HUES6 (cell line): ENCODE measurements around the gene DSC3.
A peak's percentile ranks its signal among the peaks of the same experiment; 100 is the strongest.
"Not testable (repeated sequence)": the region's sequence is repeated elsewhere in the genome, so short reads cannot be mapped to it uniquely, and the experiment has no call there.

Experiments
- H3K27ac ChIP-seq: 2 replicates; pipeline ENCODE4 v1.7.0; 2013; ENCODE audit warnings: low read depth, mild to moderate bottlenecking, low read length, inconsistent platforms
- H3K27me3 ChIP-seq: 2 replicates; pipeline ENCODE4 v1.6.1; 2013; ENCODE audit warnings: low read length; ENCODE audit not compliant: control insufficient read depth, insufficient read depth
- H3K36me3 ChIP-seq: 2 replicates; pipeline ENCODE4 v1.6.1; 2013; ENCODE audit warnings: low read length; ENCODE audit not compliant: control insufficient read depth, insufficient read depth
- H3K4me1 ChIP-seq: 2 replicates; pipeline ENCODE4 v1.6.1; 2013; ENCODE audit warnings: low read length; ENCODE audit not compliant: control insufficient read depth, insufficient read depth
- H3K4me3 ChIP-seq: 2 replicates; pipeline ENCODE4 v1.5.1; 2013; ENCODE audit warnings: low read depth, low read length
- H3K9ac ChIP-seq: one replicate; pipeline ENCODE4 v1.6.1; 2013; ENCODE audit warnings: mild to moderate bottlenecking, low read length
- H3K9me3 ChIP-seq: 2 replicates; pipeline ENCODE4 v1.6.1; 2013; ENCODE audit warnings: low read depth, low read length; ENCODE audit not compliant: control insufficient read depth, insufficient read depth

Gene DSC3

DNA sequence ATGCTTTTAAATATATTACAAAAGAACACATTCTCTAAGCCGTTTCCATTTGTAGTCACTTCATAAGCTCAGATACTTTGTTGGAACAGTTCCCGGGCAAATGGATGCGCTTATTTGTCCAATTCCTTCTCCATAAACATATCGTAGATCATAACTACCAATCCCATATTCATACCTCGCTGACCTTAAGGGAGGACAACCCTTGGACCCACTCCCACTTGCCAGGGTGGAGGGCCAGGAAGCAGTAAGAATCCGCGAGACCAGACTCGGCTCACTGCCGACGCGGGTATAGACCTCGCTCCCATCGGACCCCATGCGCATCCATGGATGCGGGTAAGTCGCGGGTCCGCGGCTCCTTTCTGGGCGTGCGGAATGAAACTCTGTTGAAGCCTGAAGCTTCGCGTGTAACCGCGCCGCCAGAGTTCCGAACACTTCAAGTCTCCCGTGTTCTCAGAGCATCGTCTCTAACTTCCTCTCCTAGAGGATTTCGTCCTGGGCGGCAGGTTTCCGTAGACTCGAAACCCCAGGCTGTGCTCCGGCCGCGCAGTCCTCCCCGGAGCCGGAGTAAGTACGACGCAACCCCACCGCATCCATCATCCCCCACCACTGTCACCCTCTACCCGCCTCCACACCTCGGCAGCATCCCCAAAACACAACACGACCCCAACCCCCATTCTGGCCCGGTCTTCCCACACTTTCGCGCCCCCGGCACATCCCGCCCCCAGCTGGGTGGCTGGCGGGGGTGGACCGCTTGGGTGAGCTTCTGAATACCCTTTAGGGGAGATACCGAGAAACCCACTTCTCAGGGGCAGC lies 1.1 kb downstream of the DSC3 start:
- Histone ChIP-seq H3K9me3 (no peaks in the 10 kb centered on the region), H3K4me1 (peaks cover 14% of the 10 kb centered on the region), H3K36me3 (no peaks in the 10 kb centered on the region), H3K9ac (peak overlapping the region; percentile 69), H3K27me3 (peaks cover 59% of the 10 kb centered on the region), H3K27ac (no peak overlapping the region), H3K4me3 (peak overlapping the region; percentile 69)

GRCh38 chr18:31040686-31041270 lies 1.8 kb downstream of the DSC3 start:
- peak overlapping the region; percentile 69 for H3K4me3 ChIP-seq
- H3K27ac ChIP-seq = no peak overlapping the region
- peaks cover 14% of the 10 kb centered on the region for H3K4me1 ChIP-seq
- peaks cover 59% of the 10 kb centered on the region for H3K27me3 ChIP-seq
- H3K9ac ChIP-seq = no peak overlapping the region
- no peaks in the 10 kb centered on the region for H3K36me3 ChIP-seq
- no peaks in the 10 kb centered on the region for H3K9me3 ChIP-seq

GRCh38 chr18:31039426-31039825 lies 3.1 kb downstream of the DSC3 start:
- peaks cover 55% of the 10 kb centered on the region for H3K27me3 ChIP-seq
- H3K9ac ChIP-seq = no peak overlapping the region

GRCh38 chr18:31037686-31038085 lies 4.9 kb downstream of the DSC3 start:
- not testable (repeated sequence) for H3K36me3 ChIP-seq, H3K4me1 ChIP-seq, H3K27ac ChIP-seq, H3K9ac ChIP-seq, H3K4me3 ChIP-seq, H3K9me3 ChIP-seq
- H3K27me3 ChIP-seq = peaks cover 38% of the 10 kb centered on the region

More at GRCh38 chr18:31039426-31039825, 3.1 kb downstream of the DSC3 start:
- Histone ChIP-seq H3K4me1 (peaks cover 14% of the 10 kb centered on the region), H3K9me3 (no peaks in the 10 kb centered on the region), H3K27ac (no peak overlapping the region), H3K4me3 (no peak overlapping the region), H3K36me3 (no peaks in the 10 kb centered on the region)

GRCh38 chr18:31034541-31034940 lies 8.0 kb downstream of the DSC3 start:
- Histone ChIP-seq H3K36me3 (no peaks in the 10 kb centered on the region), H3K9me3 (peaks cover 3% of the 10 kb centered on the region; the same call in 1 of the 2 replicates), H3K9ac (no peak overlapping the region), H3K27me3 (peaks cover 6% of the 10 kb centered on the region), H3K27ac (no peak overlapping the region), H3K4me1 (no peaks in the 10 kb centered on the region), H3K4me3 (no peak overlapping the region)

DNA sequence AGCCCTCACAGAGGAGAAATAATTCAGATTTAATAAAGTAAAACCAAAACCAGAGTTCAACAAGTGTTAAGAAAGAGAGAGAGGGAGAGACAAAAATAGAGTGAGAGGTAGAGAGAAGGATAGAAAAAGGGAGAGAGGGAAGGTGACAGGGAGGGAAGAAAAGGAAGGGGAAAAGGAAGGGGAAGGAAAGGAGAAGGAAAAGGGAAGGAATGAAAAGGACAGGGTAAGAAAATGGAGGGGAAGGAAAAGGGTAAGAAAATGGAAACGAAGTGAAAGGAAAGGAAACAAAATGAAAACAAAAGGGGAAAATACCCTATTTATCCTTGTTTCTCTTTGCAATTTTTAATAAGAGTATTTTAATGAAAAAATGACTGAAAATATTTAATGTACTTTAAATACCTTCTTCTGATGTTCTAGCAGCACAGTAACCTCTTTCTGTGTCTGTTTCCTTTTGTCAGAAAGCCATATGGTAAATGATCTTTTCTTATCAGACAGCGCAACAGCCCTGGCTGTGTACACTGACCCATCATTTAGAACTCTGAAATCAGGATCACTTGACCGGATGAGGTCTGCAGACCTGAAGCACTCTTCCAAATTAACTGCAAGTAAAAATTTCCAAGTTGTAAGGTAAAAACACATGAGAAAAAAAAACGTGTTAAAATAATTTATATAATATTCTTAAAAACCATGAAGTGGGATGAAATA lies 11.8 kb downstream of the DSC3 start:
- Histone ChIP-seq H3K9ac (no peak overlapping the region), H3K27me3 (no peaks in the 10 kb centered on the region), H3K27ac (no peak overlapping the region), H3K9me3 (peaks cover 3% of the 10 kb centered on the region; the same call in 1 of the 2 replicates), H3K4me3 (no peak overlapping the region), H3K36me3 (no peaks in the 10 kb centered on the region), H3K4me1 (no peaks in the 10 kb centered on the region)

- Histone ChIP-seq H3K9ac (no peak overlapping the region), H3K9me3 (no peaks in the 10 kb centered on the region), H3K27me3 (no peaks in the 10 kb centered on the region), H3K27ac (no peak overlapping the region), H3K4me1 (no peaks in the 10 kb centered on the region), H3K36me3 (no peaks in the 10 kb centered on the region), H3K4me3 (no peak overlapping the region)
Measured at GRCh38 chr18:31015715-31016434, 26.7 kb downstream of the DSC3 start.

DNA sequence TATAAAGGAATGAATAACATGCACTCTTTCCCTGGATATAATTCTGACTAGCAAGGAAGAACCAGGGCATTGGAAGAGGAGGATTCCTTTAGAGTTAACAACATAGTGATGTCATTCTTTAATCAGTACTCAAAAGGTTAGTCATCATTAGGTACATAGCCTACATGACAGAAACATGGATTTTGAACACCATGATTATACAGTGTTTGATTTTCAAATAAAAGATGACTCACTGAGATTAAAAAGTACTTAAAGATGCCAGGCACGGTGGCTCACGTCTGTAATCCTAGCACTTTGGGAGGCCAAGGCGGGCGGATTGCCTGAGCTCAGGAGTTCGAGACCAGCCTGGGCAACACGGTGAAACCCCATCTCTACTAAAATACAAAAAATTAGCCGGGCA lies 31.1 kb downstream of the DSC3 start:
- H3K27ac ChIP-seq, H3K9me3 ChIP-seq, H3K9ac ChIP-seq, H3K27me3 ChIP-seq, H3K36me3 ChIP-seq, H3K4me1 ChIP-seq, H3K4me3 ChIP-seq: not testable (repeated sequence)

DNA sequence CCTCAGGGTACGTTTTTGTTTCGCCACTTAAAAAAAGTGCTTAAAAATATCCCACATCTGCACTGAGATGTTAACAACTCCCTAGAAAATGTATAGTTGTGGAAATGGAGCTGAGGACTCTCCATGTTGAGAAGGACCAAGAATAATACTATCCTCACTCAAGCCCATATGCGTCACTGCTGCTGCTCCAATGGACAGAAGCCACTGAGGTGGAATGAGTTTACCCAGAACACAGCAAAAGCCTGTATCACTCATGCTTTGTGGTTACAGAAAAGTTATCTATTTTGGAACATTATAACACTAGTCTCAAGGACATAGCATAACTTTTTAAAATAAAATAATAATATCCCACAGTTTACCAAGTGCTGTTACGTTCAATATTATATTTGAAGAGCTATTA lies 31.9 kb downstream of the DSC3 start:
- Histone ChIP-seq H3K9me3 (no peaks in the 10 kb centered on the region), H3K4me3 (no peak overlapping the region), H3K9ac (no peak overlapping the region), H3K27me3 (no peaks in the 10 kb centered on the region), H3K36me3 (no peaks in the 10 kb centered on the region), H3K27ac (no peak overlapping the region), H3K4me1 (no peaks in the 10 kb centered on the region)

DNA sequence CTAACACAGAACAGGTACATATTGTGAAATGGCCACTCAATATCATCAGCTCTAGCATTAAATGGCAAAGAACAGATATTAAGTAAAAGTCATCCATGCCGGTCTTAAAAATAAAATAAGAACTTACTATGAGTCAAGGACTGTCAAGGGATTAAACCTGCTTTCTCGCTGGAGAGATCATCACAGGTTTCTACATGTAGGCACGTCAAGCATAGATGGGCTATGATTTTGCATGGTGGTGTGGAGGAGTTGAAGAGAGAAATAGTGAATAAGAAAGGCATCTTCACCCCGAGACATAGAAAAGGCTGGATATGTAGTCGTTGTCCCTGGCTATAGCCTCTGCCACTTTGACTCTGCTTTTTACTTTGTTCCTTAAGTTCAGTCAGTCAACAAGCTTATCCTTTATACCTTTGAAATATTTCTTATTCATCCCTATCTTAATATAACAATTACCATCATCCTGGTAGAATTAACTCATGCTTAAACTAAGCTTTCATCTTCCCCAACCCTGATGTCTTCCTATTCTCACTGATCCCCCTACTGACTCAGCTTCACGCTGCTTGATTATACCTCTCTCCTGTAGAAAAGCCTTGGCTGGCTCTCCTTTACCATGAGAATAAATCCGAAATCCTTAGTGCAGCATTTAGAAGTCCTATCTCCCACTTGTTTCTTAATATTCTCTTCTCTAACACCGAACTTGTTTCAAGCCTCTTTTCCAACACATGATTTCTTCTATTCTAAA lies 42.5 kb downstream of the DSC3 start:
- Histone ChIP-seq H3K27ac (no peak overlapping the region), H3K9me3 (no peaks in the 10 kb centered on the region), H3K36me3 (no peaks in the 10 kb centered on the region), H3K4me1 (peaks cover 15% of the 10 kb centered on the region; the same call in 1 of the 2 replicates), H3K4me3 (no peak overlapping the region), H3K27me3 (no peaks in the 10 kb centered on the region), H3K9ac (no peak overlapping the region)
